GM10248 (cell line): ENCODE measurements around the gene C6orf136.

Source experiments
- CTCF ChIA-PET: fragments of 300-600 bp; sonication (Branson Sonifier 250); formaldehyde crosslinking; extraction: SDS; loops from one replicate; lab custom pipeline; 2021; ENCODE audit warnings: antibody characterized with exemption; lab: Yijun Ruan, JAX
- POLR2A ChIA-PET: fragments of 350-650 bp; sonication (Branson Sonifier 250); formaldehyde crosslinking; extraction: SDS; loops from one replicate; lab custom pipeline; 2020; ENCODE audit warnings: antibody characterized with exemption; lab: Yijun Ruan, JAX
- DNase-seq: peaks from one replicate; pipeline ENCODE4 v3.0.0; 2012; ENCODE audit errors: extremely low spot score
- TF ChIP-seq, protein P1 (sequence below): IDR thresholded peaks from 2 replicates; pipeline ENCODE4 v1.5.1; 2012; ENCODE audit warnings: mild to moderate bottlenecking, low read depth; ENCODE audit errors: extremely low read depth, missing control alignments, control extremely low read depth

Gene C6orf136

GRCh38 chr6:30641048-30641447 is 5.9 kb upstream of the C6orf136 start:
- POLR2A ChIA-PET: interaction anchor here (0.5 kb wide), 2 partner anchors 13 to 857 kb away, joined by 3 to 6 read pairs; no protein-coding TSS in a partner anchor
- TF ChIP-seq, protein P1, sequence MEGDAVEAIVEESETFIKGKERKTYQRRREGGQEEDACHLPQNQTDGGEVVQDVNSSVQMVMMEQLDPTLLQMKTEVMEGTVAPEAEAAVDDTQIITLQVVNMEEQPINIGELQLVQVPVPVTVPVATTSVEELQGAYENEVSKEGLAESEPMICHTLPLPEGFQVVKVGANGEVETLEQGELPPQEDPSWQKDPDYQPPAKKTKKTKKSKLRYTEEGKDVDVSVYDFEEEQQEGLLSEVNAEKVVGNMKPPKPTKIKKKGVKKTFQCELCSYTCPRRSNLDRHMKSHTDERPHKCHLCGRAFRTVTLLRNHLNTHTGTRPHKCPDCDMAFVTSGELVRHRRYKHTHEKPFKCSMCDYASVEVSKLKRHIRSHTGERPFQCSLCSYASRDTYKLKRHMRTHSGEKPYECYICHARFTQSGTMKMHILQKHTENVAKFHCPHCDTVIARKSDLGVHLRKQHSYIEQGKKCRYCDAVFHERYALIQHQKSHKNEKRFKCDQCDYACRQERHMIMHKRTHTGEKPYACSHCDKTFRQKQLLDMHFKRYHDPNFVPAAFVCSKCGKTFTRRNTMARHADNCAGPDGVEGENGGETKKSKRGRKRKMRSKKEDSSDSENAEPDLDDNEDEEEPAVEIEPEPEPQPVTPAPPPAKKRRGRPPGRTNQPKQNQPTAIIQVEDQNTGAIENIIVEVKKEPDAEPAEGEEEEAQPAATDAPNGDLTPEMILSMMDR: no peak
- DNase-seq: no peak
- CTCF ChIA-PET: interaction anchor here (0.7 to 1.4 kb wide), 4 partner anchors 19 to 38 kb away, joined by 3 to 5 read pairs (median 3); partner anchors contain the start of gene DHX16

DNA sequence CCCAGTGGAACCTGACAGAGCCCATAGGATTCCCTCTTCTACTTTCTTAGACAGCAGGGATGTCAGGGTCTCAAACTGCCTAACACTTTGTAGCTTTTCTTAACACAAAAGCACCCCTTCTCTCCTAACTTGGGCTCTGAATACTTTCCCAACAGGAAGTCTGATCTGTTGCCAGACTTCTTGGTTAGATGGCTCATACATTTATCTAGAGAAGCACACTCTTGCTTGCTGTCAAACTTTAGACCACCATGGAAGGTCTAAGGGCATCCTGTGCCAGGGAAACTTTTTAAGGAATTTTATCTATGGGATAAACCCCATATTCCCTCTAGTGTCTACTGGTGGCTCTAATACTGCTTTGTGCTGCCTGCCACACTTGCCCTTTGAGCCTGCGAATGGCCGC is 3.3 kb upstream of the C6orf136 start:
- no peak for DNase-seq
- CTCF ChIA-PET: interaction anchor here (1.3 to 2.0 kb wide), 3 partner anchors 16 to 99 kb away, joined by 3 to 6 read pairs (median 5); partner anchors contain the start of gene DHX16
- POLR2A ChIA-PET: no interaction called here
- TF ChIP-seq, protein P1: no peak

DNA sequence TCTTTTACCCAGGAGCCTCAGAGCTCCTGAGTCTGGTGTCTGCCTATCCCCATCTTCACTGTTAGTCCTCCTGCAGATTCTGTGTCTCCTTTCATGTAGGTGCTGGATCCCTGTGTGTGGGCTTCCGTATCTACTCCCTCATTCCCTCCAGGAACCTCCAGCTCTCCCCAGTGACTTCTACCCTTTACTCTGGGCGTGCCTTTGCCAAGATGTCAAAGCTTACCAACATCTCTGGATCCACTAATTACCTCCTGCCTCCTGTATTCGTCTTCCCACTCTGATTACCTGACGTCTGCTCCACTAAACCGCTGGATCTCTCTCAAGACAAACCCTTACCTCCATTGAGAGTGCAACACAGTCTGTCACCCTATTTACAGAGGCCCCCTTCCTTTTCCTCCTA is 2.2 kb upstream of the C6orf136 start:
- ChIA-PET POLR2A (interaction anchor here (1.3 kb wide), 1 partner anchor 30 kb away, joined by 4 read pairs; no protein-coding TSS in a partner anchor), CTCF (interaction anchor here (0.7 to 2.8 kb wide), 5 partner anchors 12 to 86 kb away, joined by 3 to 6 read pairs (median 3); partner anchors contain the start of gene DHX16)
- TF ChIP-seq, protein P1: no peak
- DNase-seq: no peak

DNA sequence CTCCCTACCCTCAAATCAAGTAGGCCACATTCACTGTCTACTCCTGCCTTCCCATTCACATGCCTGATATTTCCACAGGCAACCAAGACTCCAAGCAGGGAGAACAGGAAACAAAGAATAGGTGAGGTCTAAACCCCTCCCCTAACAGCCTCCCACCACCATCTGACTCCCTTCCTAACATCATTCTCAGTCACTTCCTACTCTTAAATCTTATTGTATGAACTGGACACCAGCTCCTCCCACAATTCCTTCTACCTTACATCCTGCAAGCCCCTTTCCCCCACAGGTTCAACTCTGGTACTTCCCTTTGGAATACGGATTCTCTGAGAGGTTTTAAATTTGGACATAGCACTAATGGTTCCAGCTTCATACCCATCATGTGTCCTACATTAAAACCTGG is 944 bp upstream of the C6orf136 start:
- TF ChIP-seq, protein P1: no peak
- ChIA-PET CTCF (interaction anchor here (0.9 to 2.8 kb wide), 7 partner anchors 11 to 85 kb away, joined by 3 to 6 read pairs (median 4); no protein-coding TSS in a partner anchor), POLR2A (interaction anchor here (0.8 to 1.2 kb wide), 2 partner anchors 31 to 46 kb away, joined by 3 to 7 read pairs; no protein-coding TSS in a partner anchor)
- no peak for DNase-seq

- POLR2A ChIA-PET: no interaction called here
- CTCF ChIA-PET: interaction anchor here (1.0 to 2.8 kb wide), 6 partner anchors 9 to 83 kb away, joined by 3 to 6 read pairs (median 4); no protein-coding TSS in a partner anchor
- TF ChIP-seq, protein P1: no peak
- peak; percentile 84 for DNase-seq
Observed at GRCh38 chr6:30647242-30648116, 546 bp downstream of the C6orf136 start.

GRCh38 chr6:30651143-30651542 is 4.2 kb downstream of the C6orf136 start:
- POLR2A ChIA-PET: no interaction called here
- CTCF ChIA-PET: interaction anchor here (0.9 to 1.2 kb wide), 2 partner anchors 28 to 80 kb away, joined by 4 to 5 read pairs; no protein-coding TSS in a partner anchor
- TF ChIP-seq, protein P1: no peak
- no peak for DNase-seq
